Stimulated activated CD8-positive, alpha-beta memory T cell treated with anti-CD3 and anti-CD28 coated beads, Interleukin-2, amount 100 ng/mL, for 1 hour (primary cell): ENCODE data around the gene MPDU1.
"Not testable (repeated sequence)": the region's sequence is repeated elsewhere in the genome, so short reads cannot be mapped to it uniquely, and the experiment has no call there.

ENCODE experiments used
- DNase-seq, 2 donors: peaks; one replicate each; pipeline ENCODE4 v3.0.0-alpha.2; 2020; ENCODE audit warnings: low read depth in 2 of 2

MPDU1 gene

GRCh38 chr17:7580604-7581575 lies 2.8 kb upstream of the MPDU1 start:
- no peak for DNase-seq

GRCh38 chr17:7582396-7583252 lies 1.0 kb upstream of the MPDU1 start:
- no peak for DNase-seq

GRCh38 chr17:7586673-7587419 lies 3.2 kb downstream of the MPDU1 start:
- no peak for DNase-seq

GRCh38 chr17:7587420-7588151 lies 3.9 kb downstream of the MPDU1 start:
- DNase-seq, result no peak

GRCh38 chr17:7588553-7589203 lies 5.0 kb downstream of the MPDU1 start:
- DNase-seq, result no peak

GRCh38 chr17:7589204-7589868 lies 5.7 kb downstream of the MPDU1 start:
- peak; percentile 34 to 44 for DNase-seq

GRCh38 chr17:7589891-7590691 lies 6.4 kb downstream of the MPDU1 start, which contains the start of gene SOX15:
SOX15 (minus strand) TSS chr17:7590094; CDS start chr17:7589676, 418 bp downstream.
- DNase-seq, result no peak

- DNase-seq, result no peak
Observed at GRCh38 chr17:7590743-7591142, 7.1 kb downstream of the MPDU1 start.

GRCh38 chr17:7591596-7591995 lies 7.9 kb downstream of the MPDU1 start:
- DNase-seq, result no peak

- no peak for DNase-seq
Observed at GRCh38 chr17:7592422-7593021, 8.9 kb downstream of the MPDU1 start.

GRCh38 chr17:7593296-7593695 lies 9.6 kb downstream of the MPDU1 start:
- DNase-seq, result no peak

- DNase-seq, result not testable (repeated sequence)
Observed at GRCh38 chr17:7597561-7597960, 13.9 kb downstream of the MPDU1 start.

GRCh38 chr17:7606280-7606679 lies 22.6 kb downstream of the MPDU1 start:
- DNase-seq, result no peak

- DNase-seq, result no peak
Observed at GRCh38 chr17:7610641-7611040, 27.0 kb downstream of the MPDU1 start.

GRCh38 chr17:7611635-7612293 lies 28.1 kb downstream of the MPDU1 start:
- DNase-seq, result no peak

- DNase-seq, result no peak
Observed at GRCh38 chr17:7612294-7612640, 28.6 kb downstream of the MPDU1 start.

- DNase-seq, result no peak
Observed at GRCh38 chr17:7613769-7614424, 30.2 kb downstream of the MPDU1 start.
